SH-SY5Y (cell line): ENCODE data around the gene NCBP2.

ENCODE experiments used
- GATA2 ChIP-seq: IDR thresholded peaks from 2 replicates; pipeline ENCODE4 v1.6.1; 2011; ENCODE audit warnings: mild to moderate bottlenecking, low read depth, low read length
- GATA3 ChIP-seq: IDR thresholded peaks from 2 replicates; pipeline ENCODE4 v1.6.1; 2011; ENCODE audit warnings: low read depth, mild to moderate bottlenecking, low read length, moderate library complexity

DNA sequence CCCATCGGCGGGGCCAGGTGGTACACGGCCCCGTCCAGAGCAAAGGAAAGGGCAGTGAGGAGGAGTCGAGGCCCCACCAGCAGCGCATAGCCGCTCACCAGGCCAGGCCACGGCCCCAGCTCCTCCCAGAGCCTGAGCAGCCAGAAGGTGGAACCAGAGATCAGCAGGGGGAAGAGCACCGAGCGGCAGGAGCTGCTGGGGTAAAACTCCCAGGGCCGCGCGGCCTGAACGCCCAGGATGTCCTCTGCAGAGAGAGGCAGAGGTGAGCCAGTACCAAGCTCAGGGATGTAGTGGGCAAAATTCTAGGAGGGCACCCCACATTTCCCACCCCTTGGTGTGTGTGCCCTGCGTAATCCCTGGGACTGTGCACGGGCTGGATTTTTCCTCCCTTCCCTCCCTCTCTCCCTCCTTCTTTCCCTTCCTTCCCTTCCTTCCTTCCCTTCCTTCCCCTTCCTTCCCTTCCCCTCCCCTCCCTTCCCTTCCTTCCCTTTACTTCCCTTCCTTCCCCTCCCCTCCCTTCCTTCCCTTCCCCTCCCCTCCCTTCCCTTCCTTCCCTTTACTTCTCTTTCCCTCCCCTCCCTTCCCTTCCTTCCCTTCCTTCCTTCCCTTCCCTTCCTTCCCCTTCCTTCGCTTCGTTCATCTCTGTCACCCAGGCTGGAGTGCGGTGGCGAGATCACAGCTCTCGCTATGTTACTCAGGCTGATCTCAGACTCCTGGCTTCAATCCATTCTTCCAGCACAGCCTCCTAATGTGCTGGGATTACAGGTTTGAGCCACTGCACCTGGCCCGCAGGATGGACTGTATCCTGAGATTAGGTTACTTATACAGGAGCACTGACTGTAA, 6.3 kb upstream of the NCBP2 start:
- TF ChIP-seq GATA2, result no peak
- TF ChIP-seq GATA3, result no peak
